HG03060 (cell line): ENCODE data around the gene RUBCNL.
"Not testable (repeated sequence)": the region's sequence is repeated elsewhere in the genome, so short reads cannot be mapped to it uniquely, and the experiment has no call there.

Source experiments
- ATAC-seq: cut with Tn5 transposase; IDR thresholded peaks from one replicate; pipeline ENCODE4 v1.9.1; 2021; ENCODE audit warnings: low read depth, moderate number of reproducible peaks; ENCODE audit not compliant: unreplicated experiment

The RUBCNL gene, protein sequence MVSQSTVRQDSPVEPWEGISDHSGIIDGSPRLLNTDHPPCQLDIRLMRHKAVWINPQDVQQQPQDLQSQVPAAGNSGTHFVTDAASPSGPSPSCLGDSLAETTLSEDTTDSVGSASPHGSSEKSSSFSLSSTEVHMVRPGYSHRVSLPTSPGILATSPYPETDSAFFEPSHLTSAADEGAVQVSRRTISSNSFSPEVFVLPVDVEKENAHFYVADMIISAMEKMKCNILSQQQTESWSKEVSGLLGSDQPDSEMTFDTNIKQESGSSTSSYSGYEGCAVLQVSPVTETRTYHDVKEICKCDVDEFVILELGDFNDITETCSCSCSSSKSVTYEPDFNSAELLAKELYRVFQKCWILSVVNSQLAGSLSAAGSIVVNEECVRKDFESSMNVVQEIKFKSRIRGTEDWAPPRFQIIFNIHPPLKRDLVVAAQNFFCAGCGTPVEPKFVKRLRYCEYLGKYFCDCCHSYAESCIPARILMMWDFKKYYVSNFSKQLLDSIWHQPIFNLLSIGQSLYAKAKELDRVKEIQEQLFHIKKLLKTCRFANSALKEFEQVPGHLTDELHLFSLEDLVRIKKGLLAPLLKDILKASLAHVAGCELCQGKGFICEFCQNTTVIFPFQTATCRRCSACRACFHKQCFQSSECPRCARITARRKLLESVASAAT

GRCh38 chr13:46387064-46387851 is at the start of gene RUBCNL:
Gene RUBCNL, minus strand, starts transcription at chr13:46387252. Its CDS starts 14,777 bp downstream, at chr13:46372475.
- no peak for ATAC-seq

DNA sequence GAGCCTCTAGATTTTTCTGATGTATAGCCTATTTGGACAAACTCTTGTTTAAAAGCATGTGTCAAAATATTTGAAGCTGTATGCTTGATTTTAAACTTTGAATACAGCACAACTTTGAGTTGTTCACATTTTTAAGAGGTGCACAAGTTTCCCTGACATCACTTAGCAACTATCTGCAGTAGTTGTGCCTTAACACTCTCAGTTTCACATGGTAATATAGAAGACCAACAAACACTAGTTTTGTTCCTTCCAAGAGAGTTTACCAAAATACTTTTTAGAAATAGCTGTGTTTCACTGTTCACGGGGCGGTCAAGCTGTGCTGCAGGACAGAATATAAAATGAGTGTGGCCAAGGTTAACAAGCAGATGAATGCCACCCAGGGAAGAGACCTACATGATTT is 42.5 kb upstream of the RUBCNL start:
- not testable (repeated sequence) for ATAC-seq

- ATAC-seq = no peak
These were observed 18.4 kb upstream of the RUBCNL start for GRCh38 chr13:46405457-46405856.

DNA sequence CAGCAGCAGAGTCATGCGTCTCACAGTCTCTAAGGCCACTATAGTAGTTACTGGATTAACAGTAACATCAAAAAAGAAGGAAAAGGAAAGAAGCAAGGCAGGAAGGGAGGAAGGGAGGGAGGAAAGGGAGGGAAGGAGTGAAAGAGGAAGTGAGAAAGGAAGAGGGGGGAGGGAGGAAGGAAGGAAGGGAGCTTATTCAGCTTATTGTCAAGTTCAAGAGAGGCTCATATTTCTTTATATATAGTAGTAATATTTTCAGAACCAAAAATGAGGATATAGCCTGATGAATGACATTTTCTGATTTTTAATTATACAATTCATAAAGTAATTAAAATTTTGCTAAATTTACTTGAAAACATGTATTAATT is 17.7 kb upstream of the RUBCNL start:
- ATAC-seq = no peak

DNA sequence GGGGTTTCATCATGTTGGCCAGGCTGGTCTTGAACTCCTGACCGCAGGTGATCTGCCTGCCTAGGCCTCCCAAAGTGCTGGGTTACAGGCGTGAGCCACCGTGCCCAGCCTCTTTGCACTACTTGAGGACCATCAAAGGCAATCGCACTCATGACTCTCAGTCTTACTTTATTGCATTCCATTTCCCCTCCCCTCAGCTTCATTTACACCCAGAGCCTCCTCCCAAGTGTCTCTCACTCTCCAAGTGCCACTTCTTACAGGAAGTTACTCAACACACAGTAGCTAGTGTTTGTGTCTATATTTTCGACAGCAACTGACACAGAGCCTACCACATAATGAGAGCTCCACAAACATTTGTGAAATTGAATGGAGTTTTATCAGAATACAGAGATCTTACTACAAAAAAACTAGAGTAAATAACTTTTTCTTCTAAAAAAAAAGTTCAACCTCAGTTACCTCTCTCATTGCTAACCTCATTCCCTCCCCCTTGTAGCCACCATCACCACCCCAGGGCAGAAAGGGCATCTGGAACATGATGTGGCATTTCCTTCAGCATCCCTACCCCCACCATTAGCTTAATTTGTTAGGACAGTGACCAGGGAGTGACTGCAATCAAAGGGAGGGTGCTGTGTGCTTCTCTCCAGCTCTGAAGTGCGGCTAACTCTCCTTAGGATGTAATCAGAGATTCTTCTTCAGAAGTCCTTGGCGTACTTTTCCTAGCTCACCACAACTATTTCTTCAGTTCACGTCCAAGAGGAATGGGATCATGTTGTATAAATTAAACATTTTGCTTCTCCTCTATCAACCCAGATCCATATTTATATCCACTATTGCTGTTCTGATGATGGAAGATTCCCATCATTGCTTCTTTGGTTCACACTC is 17.0 kb upstream of the RUBCNL start:
- no peak for ATAC-seq

DNA sequence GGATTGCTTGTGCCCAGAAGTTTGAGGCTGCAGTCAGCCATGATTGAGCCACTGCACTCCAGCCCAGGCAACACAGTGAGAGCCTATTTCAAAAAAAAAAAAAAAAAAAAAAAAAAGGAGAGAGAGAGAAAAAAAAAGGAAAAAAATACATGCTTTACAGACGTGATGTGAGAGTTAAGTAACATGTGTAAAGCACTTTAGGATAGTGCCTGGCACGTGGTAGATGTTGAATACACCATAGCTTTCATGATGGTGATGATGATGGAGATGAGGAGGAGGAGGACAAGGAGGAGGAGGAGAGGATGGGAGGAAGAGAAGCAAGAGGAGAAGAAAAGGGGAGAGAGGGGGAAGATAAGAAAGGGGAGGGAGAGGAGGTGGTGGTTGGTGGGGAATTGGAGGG is 15.1 kb upstream of the RUBCNL start:
- no peak for ATAC-seq

GRCh38 chr13:46401432-46401831 is 14.4 kb upstream of the RUBCNL start:
- no peak for ATAC-seq

- no peak for ATAC-seq
These were observed 9.3 kb upstream of the RUBCNL start for GRCh38 chr13:46396341-46396740.

DNA sequence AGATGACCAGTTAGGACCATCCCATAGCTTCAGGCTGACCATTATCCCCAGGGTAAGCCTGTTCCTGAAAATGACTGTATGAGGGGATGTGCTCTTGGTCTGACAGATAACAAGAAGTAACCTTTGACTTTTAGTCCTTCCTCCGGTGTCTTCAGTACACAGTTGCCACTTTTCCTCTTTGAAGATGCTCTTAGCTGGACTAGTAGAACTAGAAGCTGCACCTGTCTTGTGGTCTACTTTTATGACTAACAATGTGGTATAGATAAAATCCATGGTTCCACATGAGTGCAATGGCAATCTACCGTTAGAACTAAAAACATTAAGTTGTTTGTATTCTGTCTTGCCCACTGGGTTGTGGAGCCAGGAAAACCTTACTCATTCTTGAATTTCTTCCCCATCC is 5.9 kb upstream of the RUBCNL start:
- no peak for ATAC-seq

DNA sequence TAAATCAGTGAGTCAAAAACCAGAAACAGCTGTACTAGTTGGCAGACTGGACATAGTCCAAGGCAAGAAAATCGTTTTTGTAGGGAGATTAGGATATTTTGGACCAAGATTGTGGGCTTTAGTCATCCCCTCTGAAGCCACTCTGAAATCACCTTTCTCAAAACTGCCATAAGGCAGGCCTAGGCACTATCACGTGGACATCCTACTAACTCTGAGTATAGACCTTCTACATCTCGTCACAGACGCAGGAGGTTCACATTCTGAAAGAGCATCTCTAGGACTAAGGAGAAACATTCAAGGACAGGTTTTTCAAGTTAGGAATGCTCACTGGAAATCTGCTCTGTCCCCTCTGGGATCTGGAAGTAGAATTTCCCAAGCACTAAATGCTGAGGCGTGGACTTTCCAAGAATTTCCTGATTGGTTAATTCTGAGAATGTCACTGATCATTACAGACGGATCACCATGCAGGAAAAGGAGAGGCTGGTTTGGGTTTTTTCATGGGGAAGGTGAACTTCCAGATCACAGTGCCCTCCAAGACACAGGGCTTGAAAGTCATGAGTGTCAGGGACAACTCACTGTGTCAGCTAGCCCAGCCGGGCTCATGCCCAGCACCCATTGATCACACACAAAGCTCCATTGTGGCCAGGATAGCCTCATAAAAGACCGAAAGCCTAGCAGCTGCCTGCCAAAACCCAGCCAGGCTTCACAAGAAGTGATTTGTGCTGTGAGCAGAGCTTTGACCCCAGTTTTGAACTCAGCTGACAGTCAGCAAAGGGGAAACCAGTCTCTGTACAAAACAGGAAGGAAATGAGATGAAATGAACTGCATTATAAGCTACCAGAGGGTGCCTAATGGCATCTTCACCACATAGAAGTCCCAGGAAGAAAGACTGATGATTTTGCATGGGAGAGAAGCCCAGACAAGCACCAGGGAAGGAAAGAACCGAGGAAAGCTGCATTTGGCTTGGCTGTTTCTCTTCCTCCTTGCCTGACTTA is 2.7 kb upstream of the RUBCNL start:
- ATAC-seq = peak; percentile 37

GRCh38 chr13:46388846-46389245 is 1.8 kb upstream of the RUBCNL start:
- ATAC-seq = no peak

DNA sequence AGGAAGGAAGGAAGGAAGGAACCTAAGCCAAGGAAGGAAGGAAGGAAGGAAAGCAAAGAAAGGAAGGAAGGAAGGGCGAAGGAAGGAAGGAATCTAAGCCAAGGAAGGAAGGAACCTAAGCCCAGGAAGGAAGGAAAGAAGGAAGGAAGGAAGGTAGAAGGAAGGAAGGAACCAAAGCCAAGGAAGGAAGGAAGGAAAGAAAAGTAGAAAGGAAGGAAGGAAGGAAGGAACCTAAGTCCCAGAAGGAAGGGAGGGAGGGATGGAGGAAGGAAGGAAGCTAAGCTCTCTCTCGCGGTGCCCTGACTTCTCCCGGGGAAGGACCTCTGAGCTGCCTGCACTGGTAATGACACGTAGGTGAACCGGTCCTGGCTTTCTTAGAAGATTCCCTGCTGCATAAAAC is 1.3 kb upstream of the RUBCNL start:
- no peak for ATAC-seq

GRCh38 chr13:46386392-46387063 is 524 bp downstream of the RUBCNL start:
- no peak for ATAC-seq

- no peak for ATAC-seq
These were observed 1.1 kb downstream of the RUBCNL start for GRCh38 chr13:46385946-46386345.

DNA sequence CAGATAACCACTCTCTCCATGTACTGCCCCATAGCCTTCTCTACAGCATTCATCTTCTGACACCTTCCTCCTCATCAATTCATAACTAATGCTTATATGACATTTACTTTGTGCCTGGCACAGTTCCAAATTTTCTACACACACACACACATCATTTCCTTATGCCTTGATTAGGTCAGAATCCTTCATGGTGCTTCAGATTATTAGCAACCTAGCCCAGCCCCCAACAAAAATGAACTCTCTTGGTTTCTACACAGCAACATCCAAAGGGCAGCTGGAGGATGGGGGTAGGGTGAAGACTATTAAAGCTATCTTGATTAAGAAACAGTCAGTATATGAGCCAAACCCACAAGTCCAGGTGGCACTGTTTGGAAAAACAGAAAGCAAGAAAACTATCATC is 3.7 kb downstream of the RUBCNL start:
- ATAC-seq = no peak

DNA sequence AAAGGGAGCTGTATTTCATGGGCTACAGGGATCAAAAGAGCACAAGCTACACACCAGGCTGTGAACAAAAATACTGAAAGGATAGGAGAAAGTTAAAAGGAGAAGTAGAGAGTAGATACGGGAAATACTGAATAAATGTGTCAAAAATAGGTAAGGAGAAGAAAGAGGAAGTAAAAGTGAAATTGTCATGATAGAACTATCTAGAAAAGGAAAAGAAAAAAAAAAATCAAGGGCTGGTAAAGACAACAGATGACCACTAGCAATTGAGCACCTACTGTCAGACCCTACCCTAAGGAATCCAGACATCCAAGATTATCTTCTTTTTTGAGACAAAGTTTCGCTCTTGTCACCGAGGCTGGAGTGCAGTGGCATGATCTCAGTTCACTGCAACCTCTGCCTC is 4.8 kb downstream of the RUBCNL start:
- ATAC-seq = peak; percentile 39

GRCh38 chr13:46380242-46380641 is 6.8 kb downstream of the RUBCNL start:
- ATAC-seq = no peak

GRCh38 chr13:46379611-46380010 is 7.4 kb downstream of the RUBCNL start:
- no peak for ATAC-seq

- ATAC-seq = no peak
These were observed 8.6 kb downstream of the RUBCNL start for GRCh38 chr13:46378411-46378810.
